Anterior cingulate cortex (tissue), 58 donors: Measurements from ENCODE around the gene PLA2G2A.
A peak's percentile ranks its signal among the peaks of the same experiment; 100 is the strongest.

Experiments used
- DNase-seq, 58 donors: peaks; one replicate each; lab custom pipeline; 2025; lab: John Stamatoyannopoulos, UW

PLA2G2A gene

DNA sequence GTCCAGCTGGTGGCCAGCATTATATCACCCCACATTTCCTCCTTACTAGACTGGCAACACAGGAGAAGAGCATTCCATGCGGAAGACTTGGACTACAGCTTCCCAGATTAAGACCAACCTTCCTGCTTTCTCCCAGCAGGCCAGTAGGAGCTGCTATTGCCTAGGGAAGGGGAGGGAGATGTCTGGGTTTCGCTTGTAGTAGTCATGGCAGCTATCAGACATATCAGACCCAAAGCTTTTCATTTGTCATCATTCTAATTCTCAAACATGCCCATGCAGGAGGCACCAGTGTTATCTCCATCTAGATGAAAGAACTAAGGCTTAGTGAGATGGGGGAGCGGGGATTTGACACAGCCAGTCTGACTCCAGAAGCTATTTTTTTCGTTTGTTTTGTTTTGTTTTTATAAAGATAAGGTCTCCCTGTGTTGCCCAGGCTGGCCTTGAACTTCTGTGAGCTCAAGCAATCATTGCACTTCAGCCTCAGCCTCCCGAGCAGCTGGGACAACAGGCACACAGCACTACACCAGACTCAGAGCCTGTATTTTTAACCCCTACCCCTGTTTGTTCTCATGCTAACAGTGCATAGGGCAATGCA lies 4.5 kb downstream of the PLA2G2A start:
- peak in 13 of 58 donors; percentile 1 to 60 (median 4) for DNase-seq

- DNase-seq = no peak
Measured at GRCh38 chr1:19973616-19974015, 5.8 kb downstream of the PLA2G2A start.

- DNase-seq = no peak
Measured at GRCh38 chr1:19971664-19972063, 7.8 kb downstream of the PLA2G2A start.

- DNase-seq = no peak
Measured at GRCh38 chr1:19969898-19970660, 9.3 kb downstream of the PLA2G2A start.

DNA sequence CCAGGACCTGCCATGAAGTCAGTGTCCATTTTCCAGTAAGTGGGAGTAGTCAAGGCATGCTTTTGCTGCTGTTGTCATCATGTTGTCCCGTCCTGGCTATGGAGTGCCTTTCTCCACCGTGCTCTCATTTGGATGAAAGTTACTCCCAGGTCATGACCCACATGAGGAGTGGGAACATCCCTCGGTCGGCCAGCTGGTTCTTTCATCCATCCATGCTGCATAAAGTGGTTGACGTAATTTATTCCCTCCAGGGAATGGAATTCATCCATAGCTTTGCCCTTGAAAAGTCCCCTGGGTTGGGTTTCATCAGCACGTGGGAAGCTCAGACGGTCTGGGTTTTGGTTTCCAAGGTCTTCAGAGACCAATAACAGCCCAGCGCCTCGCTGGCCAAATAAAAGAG lies 11.6 kb downstream of the PLA2G2A start:
- DNase-seq = no peak

DNA sequence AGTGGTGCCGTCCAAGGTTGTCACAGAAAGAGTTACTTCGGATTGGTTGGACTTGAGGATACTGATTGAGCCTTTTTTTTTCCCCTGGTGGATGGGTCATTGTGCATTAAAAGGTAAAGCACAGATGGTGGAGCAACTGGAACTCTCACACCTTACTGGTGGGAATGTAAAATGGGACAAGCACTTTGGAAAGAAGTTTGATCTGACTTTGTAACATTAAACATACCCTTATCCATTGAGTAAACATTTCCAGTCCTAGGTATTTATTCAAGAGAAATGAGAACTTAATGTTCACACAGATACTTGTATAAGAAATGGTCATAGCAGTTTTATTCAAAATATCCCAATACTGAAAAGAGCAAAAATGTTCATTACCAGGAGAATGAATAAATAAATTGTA lies 14.9 kb downstream of the PLA2G2A start:
- no peak for DNase-seq

DNA sequence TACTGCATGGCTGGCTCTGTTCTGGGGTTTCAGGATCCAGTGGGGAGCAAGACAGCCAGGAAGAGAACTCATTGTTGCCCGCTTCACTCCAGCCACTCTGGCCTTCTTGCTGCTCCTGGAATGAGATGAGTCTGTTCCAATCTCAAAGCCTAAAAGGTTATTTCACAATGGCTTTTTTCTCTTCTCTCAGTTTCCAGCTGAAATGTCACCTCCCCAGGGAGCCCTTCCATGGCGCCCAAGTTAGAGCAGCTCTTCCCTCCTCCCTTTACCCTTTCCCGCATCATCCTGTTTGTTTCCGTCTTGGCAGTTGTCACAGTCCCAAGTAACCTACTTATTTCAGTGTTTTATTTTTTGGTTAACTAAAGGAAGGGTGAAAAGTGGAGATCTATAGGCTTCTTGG lies 15.8 kb downstream of the PLA2G2A start:
- DNase-seq = no peak

DNA sequence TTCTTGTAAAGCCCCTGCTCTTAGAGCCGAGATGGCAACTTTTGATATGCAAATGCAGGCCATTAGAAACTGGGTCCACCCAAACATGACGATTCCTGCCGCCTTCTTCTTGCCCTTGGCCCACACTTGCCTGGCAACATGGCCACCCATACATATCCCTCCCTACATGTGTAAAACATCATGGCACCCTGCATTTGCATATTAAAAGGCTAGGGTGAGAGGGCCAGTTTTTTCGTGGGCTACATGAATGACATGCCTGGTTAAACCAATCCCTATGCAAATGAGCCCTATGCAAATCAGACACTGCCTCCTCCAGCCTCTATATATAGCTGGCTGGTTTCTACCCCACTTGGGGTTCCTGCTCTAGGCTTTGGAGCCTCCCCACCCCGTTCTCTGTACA lies 18.8 kb downstream of the PLA2G2A start:
- no peak for DNase-seq

DNA sequence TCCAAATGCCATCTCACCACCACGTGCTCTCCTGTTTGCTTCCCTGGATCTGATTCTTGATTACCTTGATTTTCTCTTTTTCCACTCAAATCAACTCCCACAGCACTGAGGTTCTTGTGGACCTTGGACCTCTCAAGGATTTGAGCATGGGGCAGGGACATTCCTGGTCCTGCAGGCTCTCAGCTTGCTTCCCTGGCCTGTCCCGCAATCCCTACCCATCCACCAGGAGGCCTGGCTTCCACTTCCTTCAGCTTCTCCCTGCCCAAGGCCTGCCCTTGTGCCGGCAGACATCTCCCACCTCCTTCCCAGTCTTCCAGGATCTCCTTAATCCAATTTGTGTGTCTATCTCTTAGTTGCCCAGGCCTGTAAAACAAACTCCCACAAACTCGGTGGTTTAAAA lies 21.6 kb downstream of the PLA2G2A start:
- no peak for DNase-seq

GRCh38 chr1:19955534-19956170 lies 23.8 kb downstream of the PLA2G2A start:
- DNase-seq = no peak

DNA sequence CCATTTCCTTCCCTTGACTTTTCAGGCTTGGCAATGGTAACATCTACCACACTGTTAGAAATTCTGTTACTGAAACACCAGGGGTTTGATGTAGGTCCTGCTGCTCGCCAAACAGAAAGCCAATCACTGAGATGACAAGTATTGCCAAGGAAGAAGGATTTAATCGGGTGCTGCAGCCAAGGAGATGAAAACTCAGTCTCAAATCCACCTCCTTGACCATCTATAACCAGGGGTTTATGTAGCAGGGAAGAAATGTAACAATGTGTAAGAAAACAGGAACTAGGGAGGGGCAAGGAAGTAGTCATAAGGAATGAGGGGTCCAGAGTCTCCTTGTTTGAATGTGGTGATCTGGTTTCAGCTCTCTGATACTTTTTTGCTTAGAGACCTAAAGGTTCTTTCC lies 25.4 kb downstream of the PLA2G2A start:
- DNase-seq = no peak

DNA sequence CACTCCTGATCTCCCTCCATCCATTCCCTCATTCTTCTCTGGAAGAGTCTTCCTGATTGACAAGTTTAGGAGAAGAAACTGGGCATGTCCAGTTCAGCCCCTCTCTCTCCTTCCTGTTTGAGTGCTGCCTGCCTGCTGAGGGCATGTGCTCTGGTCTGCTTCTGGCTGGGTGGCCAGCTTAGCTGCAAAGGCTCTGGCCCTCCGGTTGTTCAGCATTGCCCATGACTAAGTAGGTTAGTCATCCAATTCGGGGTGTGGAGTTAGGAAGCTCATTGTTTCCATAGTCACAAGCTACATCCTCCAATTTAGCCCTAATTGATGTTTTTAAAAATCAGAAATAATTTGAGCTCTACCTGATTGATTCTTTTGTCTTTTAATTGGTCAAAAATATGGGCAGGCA lies 30.4 kb downstream of the PLA2G2A start:
- DNase-seq = no peak

- no peak for DNase-seq
Measured at GRCh38 chr1:19946971-19947370, 32.4 kb downstream of the PLA2G2A start.

DNA sequence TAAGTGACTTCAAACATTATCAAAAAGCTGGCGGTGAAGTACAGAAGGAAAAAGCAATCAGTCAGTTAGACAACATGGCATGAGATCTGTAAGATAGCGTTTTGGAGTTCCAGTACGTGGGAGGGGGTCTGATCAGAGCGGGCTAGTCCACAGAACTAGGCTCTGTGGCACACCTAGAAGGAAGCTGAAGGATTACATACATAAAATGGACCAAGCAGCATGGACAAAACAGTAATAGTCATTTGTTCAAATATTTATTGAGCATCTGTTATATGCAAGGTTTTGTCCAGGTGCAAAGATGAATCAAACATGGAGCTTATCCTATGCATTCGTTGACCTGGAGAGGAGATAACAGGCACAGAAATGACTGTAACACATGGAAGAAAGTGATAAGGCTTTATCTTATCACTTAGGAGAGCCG lies 33.1 kb downstream of the PLA2G2A start:
- DNase-seq = no peak

DNA sequence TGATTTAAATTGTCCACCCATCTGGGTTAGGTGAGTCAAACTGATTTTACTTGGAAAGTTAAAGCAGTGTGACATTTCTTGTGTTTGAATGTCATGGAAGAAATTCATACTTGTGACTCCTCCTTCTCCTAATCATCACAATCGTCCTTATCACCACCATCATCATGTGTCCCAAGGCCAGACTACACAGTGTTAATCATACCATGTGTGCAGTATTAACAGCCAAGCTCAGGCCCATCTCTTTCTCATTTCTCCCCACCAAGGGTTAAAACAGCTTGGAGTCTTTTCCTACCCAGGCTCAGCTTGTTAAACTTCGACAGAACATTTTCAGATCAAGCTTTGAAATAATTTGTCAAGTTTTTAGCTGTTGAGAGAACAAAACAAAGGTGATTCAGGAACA lies 33.5 kb downstream of the PLA2G2A start:
- no peak for DNase-seq

GRCh38 chr1:19942657-19943056 lies 36.8 kb downstream of the PLA2G2A start:
- no peak for DNase-seq

DNA sequence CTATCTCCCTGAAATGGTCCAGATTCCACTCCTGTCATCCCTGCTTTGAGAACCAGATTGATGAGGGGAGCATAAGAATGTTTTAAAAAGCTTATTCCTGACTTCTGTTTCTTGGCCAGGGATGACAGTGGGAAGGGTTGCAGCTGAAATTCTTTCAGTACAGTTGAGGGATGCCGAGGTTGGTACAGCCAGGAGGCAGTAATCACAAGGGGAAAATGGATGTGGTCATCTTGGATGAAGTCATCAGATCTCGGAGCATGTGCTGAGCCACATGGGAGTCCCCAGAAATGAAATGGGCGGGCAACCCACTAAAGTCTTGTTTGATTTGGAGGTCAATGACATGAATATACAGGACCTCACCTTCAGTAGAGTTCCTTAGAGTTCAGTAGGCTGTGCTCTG lies 37.3 kb downstream of the PLA2G2A start:
- DNase-seq = no peak

DNA sequence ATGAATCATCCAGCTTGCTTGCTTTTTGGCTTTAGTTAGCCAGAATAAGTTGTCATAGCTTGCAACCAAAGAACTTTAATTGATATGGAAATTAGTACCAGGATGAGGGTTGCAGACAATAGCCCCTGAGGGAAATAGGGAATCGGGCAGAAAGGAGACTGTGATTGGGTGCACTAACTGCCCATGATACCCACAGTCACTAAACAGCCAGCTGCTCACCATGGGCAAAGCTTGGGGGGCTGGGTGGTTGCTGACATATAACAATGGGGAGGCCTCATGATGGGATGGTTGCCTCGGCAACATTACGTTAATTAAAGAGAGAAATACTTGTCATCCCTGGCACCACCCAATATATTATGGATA lies 38.2 kb downstream of the PLA2G2A start:
- DNase-seq = no peak

DNA sequence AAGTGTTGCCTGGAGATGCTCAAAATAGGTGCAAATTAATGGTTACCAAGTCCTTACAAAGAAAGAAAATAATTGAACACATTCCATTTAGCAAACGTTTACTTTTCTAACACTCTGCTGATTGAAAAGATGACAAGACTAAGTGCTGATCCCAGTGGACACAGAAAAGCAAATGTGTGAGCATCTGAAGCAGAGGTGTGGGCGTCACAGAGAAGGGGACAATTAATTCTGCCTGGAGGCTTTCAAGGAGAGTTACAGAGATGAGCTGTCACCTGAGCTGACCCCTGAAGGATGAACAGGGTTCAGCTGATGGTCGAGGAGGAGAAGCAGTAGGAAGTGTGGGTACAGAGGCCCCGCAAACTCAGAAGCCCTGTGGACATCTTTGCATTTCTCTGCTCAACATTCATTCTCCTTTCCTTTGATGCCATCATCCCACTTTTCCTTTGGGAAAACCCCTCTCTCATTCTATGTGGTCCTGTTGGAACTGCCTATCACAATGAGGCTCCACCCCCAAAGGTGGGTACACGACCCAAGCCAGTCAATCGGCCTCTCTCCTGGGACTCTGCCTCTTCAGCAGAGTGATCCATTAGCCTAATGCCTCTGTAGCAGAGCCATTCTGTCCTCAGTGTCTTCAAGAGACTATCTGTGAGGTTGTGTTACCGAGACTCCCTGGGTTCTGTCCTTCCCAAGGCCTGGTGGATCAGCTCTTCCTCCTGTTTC lies 38.8 kb downstream of the PLA2G2A start:
- no peak for DNase-seq

- DNase-seq = no peak
Measured at GRCh38 chr1:19938472-19938871, 40.9 kb downstream of the PLA2G2A start.

DNA sequence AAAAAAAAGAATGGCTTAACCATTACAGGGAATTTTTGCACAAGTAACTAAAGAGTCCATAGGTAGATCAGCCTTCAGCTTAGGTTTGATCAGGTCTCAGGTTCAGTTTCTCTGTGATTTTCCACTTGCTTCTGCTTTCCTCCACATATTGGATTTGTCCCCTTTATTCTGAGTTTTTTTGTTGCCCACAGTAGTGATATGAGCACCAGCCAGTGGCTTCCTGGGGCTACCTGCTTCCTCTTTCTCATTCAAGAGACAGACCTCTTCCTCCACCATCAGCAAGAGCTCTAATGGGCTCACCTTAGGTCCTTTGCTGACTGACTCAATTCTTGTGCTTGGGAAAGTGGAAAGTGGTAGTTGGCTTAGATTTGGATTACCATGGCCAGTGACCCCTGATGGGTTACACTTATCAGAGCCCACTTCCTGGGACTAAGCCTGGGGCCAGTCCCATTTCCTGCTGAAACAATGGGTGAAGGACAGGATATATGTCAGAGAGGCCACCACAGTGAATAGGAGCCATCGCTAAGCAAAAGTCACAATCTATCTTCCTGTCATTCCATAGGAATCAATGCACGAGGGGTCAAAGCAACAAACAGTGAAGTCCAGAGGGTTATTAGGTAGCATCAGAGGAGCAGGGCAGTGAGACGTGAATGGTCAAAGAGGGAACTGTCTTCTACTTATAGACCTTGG lies 43.2 kb downstream of the PLA2G2A start:
- no peak for DNase-seq
